Fibroblast of upper back skin (primary cell): ENCODE measurements around the gene SFXN5.
"Not testable (repeated sequence)": the region's sequence is repeated elsewhere in the genome, so short reads cannot be mapped to it uniquely, and the experiment has no call there.

ENCODE experiments used
- DNase-seq: peaks from one replicate; pipeline ENCODE4 v3.0.0-alpha.2; 2013

The SFXN5 gene

DNA sequence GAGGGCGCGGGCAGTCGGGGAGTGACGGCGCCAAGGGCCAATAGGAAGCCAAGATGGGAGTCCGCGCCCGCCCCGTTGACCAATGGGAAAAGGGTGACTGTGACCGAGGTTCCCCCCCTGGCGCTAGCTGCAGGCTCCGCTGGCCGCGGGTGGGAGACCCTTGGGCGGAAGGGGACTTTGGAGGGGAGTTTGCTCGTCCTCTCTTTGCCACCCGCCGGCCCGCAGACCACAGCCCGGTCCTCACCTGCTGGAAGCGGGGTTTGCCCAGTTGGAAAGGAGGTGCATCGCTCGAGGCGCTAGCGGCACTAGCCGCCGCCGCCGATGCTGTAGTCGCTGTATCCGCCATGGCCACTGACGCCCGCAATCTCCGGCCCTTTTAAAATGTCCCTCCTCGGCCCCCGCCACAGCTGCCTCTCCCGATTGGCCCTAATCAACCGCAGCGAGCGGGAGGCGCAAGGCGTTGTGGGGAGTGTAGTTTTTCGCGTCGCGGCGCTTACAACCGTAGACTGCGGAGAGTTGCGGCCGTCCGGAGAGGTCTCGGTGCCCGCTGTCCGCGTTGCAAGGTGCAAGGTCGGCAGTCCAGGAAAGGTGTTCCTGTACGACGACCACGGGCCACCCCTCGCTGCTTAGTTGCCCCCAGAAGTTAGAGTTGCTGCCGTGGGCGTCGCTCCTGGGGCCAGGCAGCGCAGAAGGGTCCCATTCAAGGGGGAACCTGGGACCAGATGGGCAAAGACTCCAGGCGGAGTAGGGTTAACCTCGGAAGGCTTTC is at the start of gene SFXN5:
Gene SFXN5, minus strand, starts transcription at position 353 of the 769 bp plus-strand sequence. Its CDS starts 7 bp downstream, at position 346.
- DNase-seq, result peak; percentile 95

DNA sequence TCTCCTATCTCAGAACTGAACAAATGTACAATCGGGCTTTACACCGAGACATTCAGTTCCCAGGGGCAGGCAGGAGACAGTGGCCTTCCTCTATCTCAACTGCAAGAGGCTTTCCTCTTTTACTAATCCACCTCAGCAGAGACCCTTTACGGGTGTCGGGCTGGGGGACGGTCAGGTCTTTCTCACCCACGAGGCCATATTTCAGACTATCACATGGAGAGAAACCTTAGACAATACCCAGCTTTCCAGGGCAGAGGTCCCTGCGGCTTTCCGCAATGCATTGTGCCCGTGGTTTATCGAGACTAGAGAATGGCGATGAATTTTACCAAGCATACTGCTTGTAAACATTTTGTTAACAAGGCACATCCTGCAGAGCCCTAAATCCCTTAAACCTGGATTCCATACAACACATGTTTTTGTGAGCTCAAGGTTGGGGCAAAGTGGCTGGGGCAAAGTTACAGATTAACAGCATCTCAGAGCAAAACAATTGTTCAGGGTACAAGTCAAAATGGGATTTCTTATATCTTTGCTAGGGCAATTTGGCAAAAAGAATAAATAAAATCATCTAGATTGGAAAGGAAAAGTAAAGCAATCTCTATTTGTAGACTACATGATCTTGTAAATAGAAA is 48.2 kb upstream of the SFXN5 start:
- not testable (repeated sequence) for DNase-seq

GRCh38 chr2:73117441-73117840 is 45.9 kb upstream of the SFXN5 start:
- DNase-seq, result peak; percentile 21

- no peak for DNase-seq
Measured at GRCh38 chr2:73116182-73116960, 44.9 kb upstream of the SFXN5 start.

DNA sequence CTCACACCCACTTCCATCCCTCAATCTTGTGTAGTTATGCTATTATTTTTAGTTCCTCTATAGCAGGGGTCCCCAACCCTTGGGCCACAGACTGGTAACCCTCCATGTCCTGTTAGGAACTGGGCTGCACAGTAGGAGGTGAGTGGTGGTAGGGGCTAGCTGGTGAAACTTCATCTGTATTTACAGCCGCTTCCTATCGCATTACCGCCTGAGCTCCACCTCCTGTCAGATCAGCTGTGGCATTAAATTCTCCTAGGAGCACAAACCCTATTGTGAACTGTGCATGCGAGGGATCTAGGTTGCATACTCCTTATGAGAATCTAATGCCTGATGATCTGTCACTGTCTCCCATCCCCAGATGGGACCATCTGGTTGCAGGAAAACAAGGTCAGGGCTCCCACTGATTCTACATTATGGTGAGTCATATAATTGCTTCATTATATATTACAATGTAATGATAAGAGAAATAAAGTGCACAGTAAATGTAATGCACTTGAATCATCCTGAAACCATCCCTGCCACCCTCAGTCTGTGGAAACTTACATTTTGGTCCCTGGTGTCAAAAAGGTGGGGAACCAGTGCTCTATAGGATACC is 42.9 kb upstream of the SFXN5 start:
- peak; percentile 45 for DNase-seq

GRCh38 chr2:73112913-73113854 is 41.7 kb upstream of the SFXN5 start, which contains the start of gene RAB11FIP5:
RAB11FIP5 (minus strand) TSS chr2:73112948; CDS start chr2:73112777, 171 bp downstream.
- DNase-seq, result peak; percentile 90

DNA sequence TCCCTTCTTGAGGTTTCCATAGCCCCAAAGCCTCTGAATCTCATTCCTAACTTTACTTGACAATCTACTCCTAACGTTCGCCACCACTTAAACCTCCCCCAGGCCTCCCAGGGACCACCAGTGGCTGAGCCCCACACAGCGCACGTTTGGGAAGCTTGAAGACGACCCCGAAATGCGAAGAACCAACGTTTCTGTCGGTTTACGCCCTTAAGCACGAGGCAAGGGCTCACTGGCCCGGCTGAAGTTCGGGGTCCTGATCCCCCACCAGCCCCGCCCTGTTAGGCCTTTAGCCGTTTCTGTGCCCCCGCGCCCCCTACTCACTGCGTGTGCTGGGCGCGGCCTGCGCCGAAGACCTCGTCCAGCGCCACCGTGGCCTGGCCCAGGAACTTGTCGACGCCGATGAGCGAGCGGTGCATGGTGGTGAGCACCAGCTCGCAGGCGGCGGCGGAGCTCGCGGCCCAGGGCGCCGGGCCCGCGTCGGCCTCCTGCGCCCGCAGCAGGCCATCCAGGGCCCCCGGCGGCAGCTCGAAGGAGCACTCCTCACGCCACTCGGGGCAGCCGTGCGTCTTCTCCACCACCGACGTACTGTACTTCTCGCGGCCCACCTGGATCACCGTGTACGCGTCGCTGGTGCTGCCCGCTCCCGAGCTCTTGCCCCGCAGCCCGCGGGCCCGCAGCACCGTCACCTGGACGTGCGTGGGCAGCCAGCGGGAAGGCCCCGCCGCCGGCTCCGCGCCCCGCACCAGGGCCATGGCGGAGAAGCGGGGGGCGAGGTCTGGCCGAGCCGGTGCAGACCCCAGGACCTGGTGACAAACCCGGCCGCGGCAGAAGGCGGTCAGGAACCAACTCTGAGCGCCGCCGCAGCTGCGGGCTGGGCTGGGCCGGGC is 40.8 kb upstream of the SFXN5 start:
- DNase-seq, result peak; percentile 24

- DNase-seq, result no peak
Measured at GRCh38 chr2:73111073-73112025, 39.8 kb upstream of the SFXN5 start.

- peak; percentile 62 for DNase-seq
Measured at GRCh38 chr2:73110168-73111072, 38.9 kb upstream of the SFXN5 start.

- no peak for DNase-seq
Measured at GRCh38 chr2:73109431-73110167, 38.1 kb upstream of the SFXN5 start.

DNA sequence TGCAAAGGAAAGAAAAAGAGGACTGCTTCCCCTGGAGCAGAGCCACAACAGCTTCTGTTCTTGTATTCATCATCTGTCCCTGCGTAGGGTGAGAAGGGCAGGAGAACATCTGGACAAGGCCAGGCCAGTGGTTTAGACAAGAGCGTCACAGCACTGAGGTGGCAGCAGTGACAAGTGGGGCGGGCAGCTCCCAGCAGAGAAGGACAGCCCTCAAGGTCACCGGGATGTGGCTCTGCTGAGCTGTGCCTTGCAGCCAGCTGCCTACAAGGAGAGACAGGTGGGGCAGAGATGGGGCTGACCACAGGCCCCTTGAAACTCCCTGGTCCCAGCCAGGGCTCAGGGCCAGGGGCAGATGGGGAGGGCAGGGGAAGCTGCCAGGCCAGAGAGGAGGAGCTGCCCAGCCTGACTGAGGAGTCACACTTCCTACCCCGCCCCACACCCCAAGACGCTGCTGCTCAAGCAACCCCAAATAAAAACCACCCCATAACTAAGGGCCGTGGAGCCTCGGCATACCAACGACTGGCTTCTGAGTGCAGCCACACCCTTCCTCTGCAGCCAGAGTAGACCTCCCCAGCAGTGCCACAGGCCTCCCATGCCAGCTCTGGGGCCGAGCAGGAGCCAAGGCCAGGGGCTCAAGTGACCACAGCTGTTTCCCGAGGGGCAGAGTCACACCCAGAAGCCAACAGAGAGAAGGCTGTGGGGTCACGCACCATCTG is 35.9 kb upstream of the SFXN5 start:
- DNase-seq, result no peak

GRCh38 chr2:73106791-73107190 is 35.3 kb upstream of the SFXN5 start:
- no peak for DNase-seq

DNA sequence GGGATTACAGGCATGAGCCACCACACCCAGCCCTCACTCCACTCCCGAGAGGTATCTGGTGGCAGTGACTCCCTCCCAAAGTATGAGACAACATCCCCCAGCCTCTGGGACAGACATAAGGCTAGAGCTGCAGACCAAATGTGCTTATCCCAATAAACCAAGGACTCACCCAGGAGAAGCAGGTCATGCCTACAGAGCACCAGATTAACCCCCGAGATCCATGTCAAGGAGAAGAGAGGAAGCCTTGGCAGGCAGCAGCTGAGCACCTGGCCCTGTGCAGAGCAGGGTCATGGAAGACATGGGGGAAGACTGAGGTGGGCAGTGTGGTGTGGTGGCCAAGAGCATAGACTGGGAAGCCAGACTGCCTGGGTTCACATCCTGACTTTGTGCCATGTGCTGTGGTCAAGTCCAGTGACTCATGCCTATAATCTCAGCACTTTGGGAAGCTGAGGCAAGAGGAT is 34.0 kb upstream of the SFXN5 start:
- no peak for DNase-seq

GRCh38 chr2:73104933-73105332 is 33.4 kb upstream of the SFXN5 start:
- DNase-seq, result no peak

DNA sequence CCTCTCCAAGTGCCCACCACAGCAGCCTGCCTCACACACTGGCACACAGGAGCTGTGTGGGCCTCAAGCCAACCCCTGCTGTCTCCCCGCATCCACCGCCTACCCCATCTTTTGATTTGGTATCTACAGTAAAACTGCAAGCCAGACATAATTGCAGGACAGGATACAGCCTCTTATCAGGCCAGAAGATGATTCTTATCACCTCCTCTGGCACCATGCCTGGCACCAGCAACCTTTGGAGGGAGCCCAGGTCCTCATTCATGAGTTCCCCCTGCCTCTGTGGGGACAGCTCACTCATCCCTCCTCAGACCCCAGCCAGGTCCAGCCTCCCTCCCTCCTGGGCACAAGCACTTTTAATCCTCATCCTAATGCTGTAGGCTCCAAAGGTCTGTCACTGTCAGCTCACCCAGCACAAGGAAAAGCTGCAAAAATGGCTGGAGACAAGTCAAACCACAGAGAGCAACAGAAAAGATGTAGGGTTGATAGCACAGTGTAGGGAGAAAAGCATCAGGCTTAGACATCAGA is 31.6 kb upstream of the SFXN5 start:
- no peak for DNase-seq

DNA sequence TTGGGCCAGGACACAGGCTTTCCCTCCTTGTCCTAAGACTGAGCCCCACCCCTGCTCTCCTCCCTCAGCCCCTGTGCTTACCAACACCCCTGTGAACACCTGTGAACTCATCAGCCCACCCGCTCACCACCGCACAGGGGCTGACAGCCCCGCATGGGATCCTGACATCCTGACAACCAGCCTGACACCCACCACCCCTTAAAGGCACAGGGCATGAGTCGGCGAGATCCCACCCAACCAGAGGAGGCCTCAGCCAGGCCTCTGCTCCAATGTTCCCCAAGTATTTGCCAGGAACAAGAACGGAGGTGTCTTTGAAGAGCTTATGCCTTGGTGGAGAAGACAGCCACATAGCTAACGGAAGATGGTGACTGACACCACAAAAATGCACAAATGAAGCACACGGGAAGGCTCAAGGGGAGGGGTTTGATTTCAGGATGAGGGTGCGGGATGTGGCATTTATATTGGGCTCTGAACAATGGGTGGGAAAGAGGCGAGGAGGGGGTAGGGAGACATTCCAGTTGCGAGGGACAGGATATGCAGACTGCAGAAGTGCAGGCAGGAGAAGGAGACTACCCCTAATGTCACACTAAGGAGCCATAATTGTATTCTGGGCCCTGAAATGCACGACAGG is 30.2 kb upstream of the SFXN5 start:
- DNase-seq, result peak; percentile 65
